Non-pigmented ciliary epithelial cell (primary cell): ENCODE data around the gene ADIPOR2.

ENCODE experiments used
- DNase-seq: peaks from one replicate; pipeline ENCODE4 v3.0.0-alpha.2; 2010; ENCODE audit warnings: low read depth

Gene ADIPOR2

GRCh38 chr12:1832801-1833595 lies 142.1 kb downstream of the ADIPOR2 start:
- no peak for DNase-seq

GRCh38 chr12:1833596-1834028 lies 142.7 kb downstream of the ADIPOR2 start:
- no peak for DNase-seq

GRCh38 chr12:1834186-1834925 lies 143.5 kb downstream of the ADIPOR2 start:
- DNase-seq = no peak

- no peak for DNase-seq
These were observed 144.6 kb downstream of the ADIPOR2 start for GRCh38 chr12:1835211-1836131.

GRCh38 chr12:1836241-1836803 lies 145.5 kb downstream of the ADIPOR2 start:
- DNase-seq = no peak

- DNase-seq = no peak
These were observed 146.1 kb downstream of the ADIPOR2 start for GRCh38 chr12:1836854-1837421.

- no peak for DNase-seq
These were observed 146.8 kb downstream of the ADIPOR2 start for GRCh38 chr12:1837541-1838204.
